NT2/D1 (cell line): Measurements from ENCODE around the gene SLC2A4RG.
"Not testable (repeated sequence)": the region's sequence is repeated elsewhere in the genome, so short reads cannot be mapped to it uniquely, and the experiment has no call there.

ENCODE experiments used
- DNase-seq: peaks from one replicate; pipeline ENCODE4 v3.0.0-alpha.2; 2011; ENCODE audit warnings: low read depth, low spot score
- H3K27me3 ChIP-seq: 2 replicates; pipeline ENCODE4 v1.6.0; 2011; ENCODE audit warnings: mild to moderate bottlenecking; ENCODE audit not compliant: insufficient read length, insufficient read depth
- H3K36me3 ChIP-seq: 2 replicates; pipeline ENCODE4 v1.6.1; 2011; ENCODE audit warnings: mild to moderate bottlenecking, low read length, mixed read lengths; ENCODE audit not compliant: insufficient read depth, insufficient read length
- H3K4me1 ChIP-seq: 2 replicates; pipeline ENCODE4 v1.5.1; 2011; ENCODE audit not compliant: insufficient read depth, insufficient read length
- H3K4me3 ChIP-seq: 2 replicates; pipeline ENCODE4 v1.5.1; 2011; ENCODE audit warnings: low read depth; ENCODE audit not compliant: insufficient read length
- H3K9ac ChIP-seq: 2 replicates; pipeline ENCODE4 v1.6.0; 2011; ENCODE audit warnings: low read depth; ENCODE audit not compliant: insufficient read length
- H3K9me3 ChIP-seq: 2 replicates; pipeline ENCODE4 v1.5.1; 2011; ENCODE audit warnings: mild to moderate bottlenecking, low read length; ENCODE audit not compliant: insufficient read depth
- SUZ12 ChIP-seq: IDR thresholded peaks from 2 replicates; pipeline ENCODE4 v1.6.1; 2011; ENCODE audit not compliant: insufficient read length, insufficient read depth; ENCODE audit errors: extremely low read depth
- YY1 ChIP-seq: IDR thresholded peaks from 2 replicates; pipeline ENCODE4 v1.6.1; 2011; ENCODE audit not compliant: insufficient read length, insufficient read depth
- ZNF274 ChIP-seq: IDR thresholded peaks from 2 replicates; pipeline ENCODE4 v1.6.1; 2011; ENCODE audit warnings: mild to moderate bottlenecking, low read depth, low read length

SLC2A4RG gene

GRCh38 chr20:63711085-63711645 lies 28.4 kb upstream of the SLC2A4RG start:
- Histone ChIP-seq H3K27me3 (no peaks in the 10 kb centered on the region), H3K4me3 (no peak overlapping the region), H3K36me3 (peaks cover 72% of the 10 kb centered on the region), H3K9ac (no peak overlapping the region), H3K9me3 (peaks cover 15% of the 10 kb centered on the region; the same call in 1 of the 2 replicates), H3K4me1 (peaks cover 7% of the 10 kb centered on the region)
- TF ChIP-seq SUZ12 (no peak), ZNF274 (no peak), YY1 (no peak)
- no peak for DNase-seq

GRCh38 chr20:63712191-63712590 lies 27.4 kb upstream of the SLC2A4RG start:
- Histone ChIP-seq H3K36me3 (peaks cover 69% of the 10 kb centered on the region), H3K9me3 (peaks cover 15% of the 10 kb centered on the region; the same call in 1 of the 2 replicates), H3K4me3 (no peak overlapping the region), H3K4me1 (peaks cover 3% of the 10 kb centered on the region), H3K9ac (no peak overlapping the region), H3K27me3 (no peaks in the 10 kb centered on the region)
- DNase-seq: no peak
- no peak for TF ChIP-seq YY1
- no peak for TF ChIP-seq ZNF274
- no peak for TF ChIP-seq SUZ12

- Histone ChIP-seq H3K27me3 (no peaks in the 10 kb centered on the region), H3K36me3 (peaks cover 67% of the 10 kb centered on the region), H3K9ac (no peak overlapping the region), H3K4me1 (no peaks in the 10 kb centered on the region), H3K4me3 (no peak overlapping the region), H3K9me3 (peaks cover 15% of the 10 kb centered on the region; the same call in 1 of the 2 replicates)
- TF ChIP-seq SUZ12 (no peak), YY1 (no peak), ZNF274 (no peak)
- DNase-seq: no peak
Observed at GRCh38 chr20:63714858-63715257, 24.7 kb upstream of the SLC2A4RG start.

GRCh38 chr20:63718996-63719395 lies 20.6 kb upstream of the SLC2A4RG start:
- H3K4me3 ChIP-seq: no peak overlapping the region
- H3K9me3 ChIP-seq: peaks cover 14% of the 10 kb centered on the region; the same call in 1 of the 2 replicates
- TF ChIP-seq SUZ12 (no peak), ZNF274 (no peak), YY1 (no peak)
- H3K4me1 ChIP-seq: no peaks in the 10 kb centered on the region
- H3K36me3 ChIP-seq: peaks cover 59% of the 10 kb centered on the region
- no peak for DNase-seq
- H3K27me3 ChIP-seq: no peaks in the 10 kb centered on the region
- H3K9ac ChIP-seq: no peak overlapping the region

GRCh38 chr20:63722967-63723622 lies 16.5 kb upstream of the SLC2A4RG start:
- peaks cover 43% of the 10 kb centered on the region for H3K36me3 ChIP-seq
- H3K27me3 ChIP-seq, H3K9ac ChIP-seq, H3K4me1 ChIP-seq, DNase-seq, H3K4me3 ChIP-seq: not testable (repeated sequence)
- H3K9me3 ChIP-seq: peaks cover 16% of the 10 kb centered on the region

- H3K27me3 ChIP-seq, DNase-seq, H3K4me3 ChIP-seq, H3K4me1 ChIP-seq, H3K9ac ChIP-seq, H3K9me3 ChIP-seq: not testable (repeated sequence)
- H3K36me3 ChIP-seq: peaks cover 59% of the 10 kb centered on the region
Observed at GRCh38 chr20:63730189-63730733, 9.3 kb upstream of the SLC2A4RG start.

GRCh38 chr20:63731410-63731809 lies 8.2 kb upstream of the SLC2A4RG start:
- no peak overlapping the region for H3K9ac ChIP-seq

More at GRCh38 chr20:63731410-63731809, 8.2 kb upstream of the SLC2A4RG start:
- H3K4me3 ChIP-seq: no peak overlapping the region
- no peak for TF ChIP-seq YY1
- TF ChIP-seq ZNF274: no peak
- no peak for TF ChIP-seq SUZ12
- H3K4me1 ChIP-seq: no peaks in the 10 kb centered on the region
- DNase-seq: no peak
- H3K9me3 ChIP-seq: no peaks in the 10 kb centered on the region
- no peaks in the 10 kb centered on the region for H3K27me3 ChIP-seq
- peaks cover 66% of the 10 kb centered on the region for H3K36me3 ChIP-seq
